ENCODE data around the gene FDXR. TPM values are rescaled to one million over a fixed set of nuclear protein-coding genes. Genes with fewer than 3 reads are reported as not detected.

The FDXR gene
- total and polyA plus RNA-seq, 2 of the 8 experiments (the other 6 are each of a cell fraction or from before 2014, with no cell fraction given) = 24.2 to 31.4 TPM

DNA sequence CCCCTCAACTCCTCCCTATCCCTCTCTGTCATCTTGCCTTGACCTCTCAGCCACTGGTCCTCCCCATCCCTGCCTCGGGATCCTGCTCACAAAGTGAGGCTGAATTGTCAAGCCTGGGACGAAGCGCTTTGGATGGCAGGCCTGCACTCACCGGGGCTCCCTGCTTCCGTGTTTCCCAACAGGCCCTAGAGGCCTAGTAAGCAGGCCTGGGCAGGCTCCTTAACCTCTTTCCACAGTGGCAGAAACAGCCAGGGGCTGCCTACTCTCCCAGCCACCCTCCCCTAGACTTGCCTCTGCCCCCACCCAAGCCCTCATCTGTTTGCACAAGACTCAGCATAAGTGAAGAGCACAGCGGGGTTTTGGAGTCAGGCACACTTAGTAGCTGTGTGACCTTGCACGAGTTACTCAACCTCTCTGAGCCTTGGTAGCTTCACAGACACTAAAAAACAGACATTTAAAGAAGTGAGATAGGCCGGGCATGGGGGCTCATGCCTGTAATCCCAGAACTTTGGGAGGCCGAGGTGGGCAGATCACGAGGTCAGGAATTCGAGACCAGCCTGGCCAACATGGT is 25.7 kb upstream of the FDXR start:
- H3K9ac ChIP-seq (replicated peaks in 1 of 4; ENCODE audit: extremely low read depth in 1 of 4, low read depth in 3 of 4, low read length in 3 of 4) = no peak overlapping the region

More for the DNA sequence above, 25.7 kb upstream of the FDXR start:
- H3K4me1 ChIP-seq (replicated peaks in 1 of 4; ENCODE audit: control insufficient read depth in 3 of 4, insufficient read depth in 4 of 4, low read length in 3 of 4) = peaks cover 0 to 6% (median 2%) of the 10 kb centered on the region in 4 experiments; a peak in 3 of 7 replicates
- H3K23me2 ChIP-seq (ENCODE audit: low read depth, low read length) = peaks cover 5% of the 10 kb centered on the region
- H4K91ac ChIP-seq (replicated peaks; ENCODE audit: insufficient read length, low read length) = no peak overlapping the region
- no peaks in the 10 kb centered on the region for H3K36me3 ChIP-seq (ENCODE audit: control insufficient read depth in 2 of 4, insufficient read depth in 4 of 4, low read length in 3 of 4)
- H4K8ac ChIP-seq (ENCODE audit: extremely low read depth, insufficient read depth, low read length) = no peak overlapping the region
- no peak overlapping the region for H3K4me2 ChIP-seq (ENCODE audit: insufficient read depth in 1 of 2, low read depth in 2 of 2, low read length in 2 of 2)
- H2BK5ac ChIP-seq (ENCODE audit: low read depth, low read length) = no peak overlapping the region
- H3K27me3 ChIP-seq (replicated peaks in 1 of 4; ENCODE audit: control insufficient read depth in 3 of 4, extremely low read depth in 1 of 4, insufficient read depth in 3 of 4, low read length in 3 of 4) = peaks cover 5 to 32% (median 22%) of the 10 kb centered on the region in 4 experiments
- no peak overlapping the region for H4K5ac ChIP-seq (ENCODE audit: insufficient read length, low read depth, low read length)
- H3K56ac ChIP-seq (replicated peaks; ENCODE audit: insufficient read length, low read depth, low read length) = no peak overlapping the region
- H3K9me3 ChIP-seq (ENCODE audit: insufficient read depth in 2 of 2, low read depth in 1 of 2, low read length in 1 of 2) = no peaks in the 10 kb centered on the region
- WGBS, 2 experiments (ENCODE audit: extremely low coverage in 1 of 2, insufficient coverage in 1 of 2, insufficient read length in 1 of 2, insufficient replicate concordance in 2 of 2, low coverage in 1 of 2, low lambda C conversion rate in 2 of 2, missing lambda C conversion rate in 1 of 2) = 81% methylated on average over 9 of the region's 11 CpGs; no CpG with 5 or more reads in 1 of the 2 experiments
- H3K4ac ChIP-seq (replicated peaks; ENCODE audit: insufficient read length, low read depth, low read length) = no peak overlapping the region
- ChIA-PET CTCF (ENCODE audit: partially characterized antibody) (interaction anchor here (0.6 to 2.3 kb wide), 4 partner anchors 15 to 64 kb away, joined by 3 to 7 read pairs (median 4); no protein-coding TSS in a partner anchor), POLR2A (ENCODE audit: partially characterized antibody) (interaction anchor here (2.3 kb wide), 1 partner anchor 25 kb away, joined by 8 read pairs; the partner anchor contains the start of gene FDXR)
- no peak overlapping the region for H3K4me3 ChIP-seq (ENCODE audit: extremely low read depth in 1 of 4, insufficient read depth in 2 of 4, low read depth in 3 of 4, low read length in 4 of 4)
- no peak for DNase-seq (ENCODE audit: low read depth in 1 of 2, low spot score in 2 of 2)
- H2BK20ac ChIP-seq (ENCODE audit: low read length) = no peak overlapping the region
- no peak overlapping the region for H3K14ac ChIP-seq (ENCODE audit: insufficient read length)
- H3K18ac ChIP-seq (ENCODE audit: extremely low read depth, low read length) = no peak overlapping the region
- H2BK15ac ChIP-seq (ENCODE audit: low read length) = no peak overlapping the region
- H2BK120ac ChIP-seq (replicated peaks; ENCODE audit: low read depth, low read length) = no peak overlapping the region
- no peaks in the 10 kb centered on the region for H3K79me1 ChIP-seq (ENCODE audit: low read depth, low read length)
- H2AK5ac ChIP-seq (ENCODE audit: low read depth, low read length) = no peak overlapping the region
- no peak overlapping the region for H2BK12ac ChIP-seq (ENCODE audit: low read depth, low read length)
- H3K27ac ChIP-seq (ENCODE audit: low read depth, low read length) = no peak overlapping the region
- H3K23ac ChIP-seq (ENCODE audit: insufficient read length) = no peak overlapping the region
- H4K20me1 ChIP-seq (replicated peaks in 1 of 2; ENCODE audit: control insufficient read depth in 1 of 2, insufficient read depth in 2 of 2, low read length in 2 of 2) = no peaks in the 10 kb centered on the region
- TF ChIP-seq KDM1A (IDR thresholded peaks at IDR 0.05; ENCODE audit: borderline replicate concordance, low read length) (0 out of 2 replicates have a peak, but pooled peaks have one; percentile 51), HDAC6 (IDR thresholded peaks at IDR 0.05; ENCODE audit: low read depth, low read length) (no peak), GTF2F1 (IDR thresholded peaks at IDR 0.05; ENCODE audit: borderline replicate concordance, low read depth, low read length) (no peak), ASH2L (IDR thresholded peaks at IDR 0.05; ENCODE audit: low read length) (no peak), BCL11A (IDR thresholded peaks at IDR 0.05; ENCODE audit: low read depth in 2 of 2, low read length in 2 of 2) (no peak)
- TF ChIP-seq, protein P1, sequence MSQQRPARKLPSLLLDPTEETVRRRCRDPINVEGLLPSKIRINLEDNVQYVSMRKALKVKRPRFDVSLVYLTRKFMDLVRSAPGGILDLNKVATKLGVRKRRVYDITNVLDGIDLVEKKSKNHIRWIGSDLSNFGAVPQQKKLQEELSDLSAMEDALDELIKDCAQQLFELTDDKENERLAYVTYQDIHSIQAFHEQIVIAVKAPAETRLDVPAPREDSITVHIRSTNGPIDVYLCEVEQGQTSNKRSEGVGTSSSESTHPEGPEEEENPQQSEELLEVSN (IDR thresholded peaks at IDR 0.05) = no peak
- no peak for FAIRE-seq
- no peak overlapping the region for H2AFZ ChIP-seq (ENCODE audit: low read length)
- H3K79me2 ChIP-seq (ENCODE audit: control insufficient read depth in 1 of 2, insufficient read depth in 2 of 2, low read length in 2 of 2) = no peaks in the 10 kb centered on the region

Measured in H1 (cell line).